Activated CD4-positive, alpha-beta T cell treated with anti-CD3 and anti-CD28 coated beads for 1 hour (primary cell): ENCODE results near the gene C1orf159.

ENCODE experiments used
- DNase-seq: peaks from one replicate; pipeline ENCODE4 v3.0.0-alpha.2; 2020

Gene C1orf159

DNA sequence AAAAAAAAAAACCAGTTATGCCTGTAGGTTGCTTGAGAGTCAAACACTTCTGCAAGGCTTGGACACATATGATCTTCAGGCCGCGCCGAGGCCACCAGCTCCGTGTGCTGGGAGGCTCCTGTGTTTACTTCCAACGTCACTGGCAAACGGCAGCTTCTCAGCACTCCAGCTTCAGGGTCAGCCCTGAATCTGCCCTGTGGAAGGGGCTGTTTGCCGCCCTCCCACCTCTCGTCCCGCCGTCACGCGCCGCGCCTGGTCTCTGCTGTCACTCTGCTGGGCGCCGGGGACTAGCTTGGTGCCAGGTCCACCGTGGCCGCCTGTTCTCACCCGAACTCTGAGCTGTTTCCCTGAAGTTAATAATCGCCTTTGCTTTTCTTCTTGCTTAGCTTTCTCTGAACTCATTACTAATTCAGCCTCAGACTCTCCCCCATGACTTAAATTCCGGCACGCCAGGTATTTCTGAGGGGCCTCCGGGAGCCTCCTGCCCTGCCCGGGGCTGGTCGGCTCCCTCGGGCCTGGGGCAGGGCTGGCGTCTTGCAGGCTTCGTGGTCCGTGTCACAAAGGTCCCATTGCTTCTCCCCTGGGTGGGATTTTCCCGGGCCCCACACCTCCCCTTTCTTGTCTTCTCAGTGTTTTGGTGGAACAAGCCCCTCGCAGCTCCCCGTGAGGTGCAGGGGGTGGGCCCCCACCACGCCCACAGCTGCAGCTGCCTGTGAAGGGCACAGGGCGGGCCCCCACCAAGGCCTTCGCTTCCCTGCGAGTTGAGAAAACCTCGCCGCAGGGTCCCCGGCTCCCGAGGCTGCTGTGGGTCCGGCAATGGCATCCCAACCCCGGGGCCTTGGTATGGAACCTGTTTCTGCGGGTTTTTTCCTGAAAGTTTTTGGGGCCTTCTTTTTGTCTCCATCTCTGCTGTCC lies 14.6 kb upstream of the C1orf159 start:
- DNase-seq, result no peak

DNA sequence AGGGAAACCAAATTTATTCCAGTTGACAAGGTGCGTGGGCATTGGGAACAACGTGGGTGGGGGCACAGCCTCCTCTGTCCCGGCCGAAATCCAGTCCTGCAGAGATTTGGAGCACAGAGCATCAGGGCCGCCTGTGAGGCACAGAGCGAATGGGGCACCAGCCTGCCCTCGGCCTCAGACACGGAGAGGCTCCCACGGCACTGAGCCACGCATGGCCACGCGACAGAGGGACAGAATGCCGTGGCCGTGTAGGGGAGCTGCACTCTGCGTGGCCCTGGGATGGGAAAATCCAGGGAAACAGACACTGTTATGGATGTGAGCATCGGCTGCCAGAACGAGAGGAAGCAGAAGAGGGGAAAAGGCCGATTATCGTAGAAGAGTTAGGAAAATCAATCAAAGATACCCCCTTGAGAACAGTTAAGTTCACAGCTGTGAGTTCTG lies 13.5 kb upstream of the C1orf159 start:
- no peak for DNase-seq

DNA sequence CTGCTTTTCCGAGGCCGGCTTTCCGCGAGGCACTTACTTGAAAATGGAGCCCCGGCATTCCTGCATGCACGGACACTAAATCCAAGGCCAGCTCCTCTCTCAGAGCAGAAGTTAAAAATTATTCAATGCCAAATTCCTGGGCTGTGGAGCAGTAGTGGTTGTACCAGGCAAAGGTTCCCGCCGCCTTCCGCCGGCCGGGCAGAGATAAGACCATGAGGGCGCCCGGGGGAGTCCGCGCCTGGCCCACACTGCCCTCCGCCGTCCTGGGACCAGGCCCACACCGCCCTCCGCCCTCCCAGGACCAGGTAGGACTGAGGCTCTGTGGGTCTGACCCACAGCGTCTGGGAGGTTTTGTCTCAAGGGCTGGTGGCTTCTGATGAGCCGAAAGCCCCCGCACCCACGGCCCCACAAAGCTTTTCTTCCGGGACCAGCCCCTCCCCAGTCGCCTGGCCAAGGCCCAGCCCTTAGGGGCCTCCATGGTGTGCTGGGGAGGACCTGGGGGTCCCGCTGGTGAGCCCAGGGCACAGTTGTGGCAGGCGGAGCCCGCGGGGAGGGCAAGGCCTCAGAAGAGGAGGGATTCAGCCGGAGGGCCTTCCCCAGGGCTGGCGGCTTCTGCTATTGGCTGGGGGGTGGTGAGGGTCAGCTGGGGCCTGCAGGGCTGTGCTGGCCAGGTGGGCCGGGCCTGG lies 12.7 kb upstream of the C1orf159 start:
- DNase-seq, result no peak

DNA sequence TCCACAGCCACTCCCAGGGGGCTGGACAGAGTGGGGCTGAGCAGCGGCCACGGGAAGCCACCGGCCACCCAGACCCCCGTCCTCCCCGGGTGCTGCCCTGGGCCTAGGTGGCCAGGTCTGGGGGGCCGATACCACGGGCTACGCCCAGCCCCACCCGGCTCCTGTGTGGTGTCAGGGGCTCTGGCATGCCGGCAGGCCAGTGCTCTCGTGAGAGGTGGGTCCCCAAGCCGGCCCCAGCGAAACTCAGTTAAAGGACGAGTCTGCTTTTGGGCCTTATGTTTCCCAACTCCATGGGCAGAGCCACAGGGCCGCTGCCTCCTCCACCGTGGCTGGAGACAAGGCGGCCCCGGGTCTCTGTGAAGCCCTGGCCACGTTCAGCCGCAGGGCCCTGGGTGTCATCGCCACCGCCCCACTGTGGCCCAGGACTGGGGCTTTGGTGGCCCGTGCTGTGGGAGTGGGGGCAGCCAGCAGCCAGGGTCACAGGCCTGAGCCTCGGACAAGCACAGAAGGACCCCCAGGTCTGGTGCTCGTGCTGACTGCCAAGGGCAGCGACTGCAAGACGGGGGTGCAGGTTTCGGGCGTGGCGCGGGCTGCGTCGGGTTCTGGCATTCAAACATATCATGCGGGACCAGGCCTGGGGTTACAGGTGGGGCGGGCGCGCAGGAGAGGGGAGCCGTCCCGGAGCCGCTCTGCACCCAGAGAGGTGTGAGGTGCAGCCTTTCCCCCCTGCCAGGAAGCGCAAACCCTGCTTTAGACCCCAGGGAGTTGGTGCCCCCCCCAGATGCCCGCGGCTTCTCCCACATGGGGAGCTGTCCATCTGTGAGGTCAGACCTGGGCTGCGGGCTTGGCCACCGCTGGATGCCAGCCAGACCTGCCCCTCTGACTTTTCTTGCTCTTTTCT lies 11.9 kb upstream of the C1orf159 start:
- DNase-seq, result no peak

DNA sequence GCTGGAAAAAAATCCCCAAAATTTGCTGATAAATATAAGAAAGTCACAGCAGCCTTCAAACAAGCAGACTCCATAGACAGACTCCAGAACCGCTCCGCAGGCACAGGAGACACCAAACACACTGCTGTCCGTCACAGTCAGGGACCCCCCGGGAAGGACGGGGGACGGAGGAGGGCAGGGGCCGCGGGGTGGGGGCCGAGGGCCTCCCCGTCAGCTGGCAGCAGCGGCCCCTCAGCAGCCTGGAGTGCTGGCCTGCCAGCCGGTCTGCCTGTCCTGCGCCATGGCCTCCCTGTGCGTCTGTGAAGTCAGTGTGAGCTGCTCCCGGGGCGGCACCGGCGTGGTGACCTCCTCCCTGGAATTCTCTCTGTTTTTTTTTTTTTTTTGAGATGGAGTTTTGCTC lies 10.1 kb upstream of the C1orf159 start:
- no peak for DNase-seq

DNA sequence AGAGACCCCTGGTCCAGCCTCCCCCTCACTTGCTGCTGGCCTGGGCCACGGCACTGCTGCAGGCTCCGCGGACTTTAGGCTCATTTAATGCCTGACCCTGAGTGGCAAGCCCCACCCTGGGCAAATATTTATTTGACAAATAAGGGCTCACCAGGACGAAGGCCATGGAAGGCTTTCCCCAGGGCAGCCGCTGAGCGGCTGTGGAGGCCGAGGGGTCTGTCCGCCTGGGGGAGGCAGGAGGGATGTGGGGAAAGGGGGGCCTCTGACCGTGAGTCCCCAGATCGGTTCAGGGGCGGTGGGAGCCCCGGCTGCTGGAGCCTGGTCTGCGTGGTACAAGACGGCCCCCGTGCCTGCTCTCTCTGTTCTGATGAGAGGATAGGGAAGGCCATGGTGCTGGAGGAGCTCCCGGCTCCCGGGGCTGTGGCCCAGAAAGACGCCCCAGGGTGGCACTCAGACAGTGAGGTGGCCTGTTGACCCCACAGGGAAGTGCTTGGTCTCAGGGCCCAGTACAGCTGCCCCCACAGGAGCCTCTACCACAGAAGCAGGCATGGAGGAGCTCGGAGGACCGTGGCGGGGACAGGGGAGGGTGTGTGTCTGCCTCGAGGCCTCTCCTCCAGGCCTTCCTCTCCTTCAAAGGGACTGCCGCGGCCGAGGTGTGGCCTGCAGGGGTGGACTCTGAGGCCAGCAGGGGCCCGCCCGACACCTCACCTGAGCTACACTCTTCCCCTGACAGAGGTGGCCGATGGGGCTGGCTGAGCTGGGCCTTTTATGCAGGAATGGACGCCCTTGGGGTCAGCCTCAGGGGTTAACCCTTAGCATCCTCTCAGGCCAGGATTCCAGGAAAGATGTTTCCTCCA lies 9.1 kb upstream of the C1orf159 start:
- DNase-seq, result no peak

DNA sequence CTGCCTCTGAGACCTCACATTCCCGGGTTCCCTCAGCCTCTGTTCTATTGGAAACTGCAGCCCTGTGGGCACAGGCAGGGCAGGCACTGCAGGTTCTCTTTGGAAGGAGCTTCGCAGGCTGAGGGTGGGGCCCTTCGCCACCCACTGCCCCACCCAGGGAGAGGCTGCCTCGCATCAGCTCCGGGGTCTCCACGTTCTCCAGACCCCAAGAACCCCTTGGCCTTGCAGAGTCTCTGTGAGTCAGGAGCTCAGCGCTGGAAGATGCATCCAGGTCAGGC lies 8.6 kb upstream of the C1orf159 start:
- no peak for DNase-seq

DNA sequence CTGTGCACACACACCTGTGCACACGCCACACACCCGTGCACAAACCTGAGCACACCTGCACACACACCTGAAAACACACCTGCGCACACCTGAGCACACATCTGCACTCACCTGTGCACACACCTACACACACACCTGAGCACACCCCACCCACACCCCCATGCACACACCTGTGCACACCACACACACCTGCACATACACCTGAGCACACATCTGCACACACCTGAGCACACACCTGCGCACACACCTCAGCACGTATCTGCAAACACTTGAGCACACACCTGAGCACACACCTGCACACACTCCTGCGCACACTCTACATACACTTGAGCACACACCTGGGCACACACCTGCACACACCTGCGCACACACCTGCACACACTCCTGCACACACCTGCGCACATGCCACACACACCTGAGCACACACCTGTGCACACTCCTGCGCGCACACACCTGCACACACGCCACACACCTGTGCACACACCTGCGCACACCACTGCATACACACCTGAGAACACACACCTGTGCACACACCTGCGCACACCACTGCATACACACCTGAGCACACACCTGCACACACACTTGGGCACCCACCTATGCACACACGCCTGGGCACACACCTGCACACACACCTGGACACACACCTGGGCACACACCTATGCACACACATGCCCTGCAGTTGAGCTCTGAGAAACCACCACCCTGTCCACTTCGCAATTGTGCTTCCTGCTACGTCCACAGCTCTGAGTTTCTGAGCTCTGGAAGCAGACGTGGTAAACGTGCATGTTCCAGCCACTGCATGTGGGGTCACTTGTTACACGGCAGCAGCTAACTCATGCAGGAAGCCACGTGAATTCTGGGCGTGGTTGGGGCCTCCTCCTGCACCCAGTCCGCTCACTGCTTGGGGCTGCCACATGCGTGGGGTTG lies 8.0 kb upstream of the C1orf159 start:
- DNase-seq, result no peak

DNA sequence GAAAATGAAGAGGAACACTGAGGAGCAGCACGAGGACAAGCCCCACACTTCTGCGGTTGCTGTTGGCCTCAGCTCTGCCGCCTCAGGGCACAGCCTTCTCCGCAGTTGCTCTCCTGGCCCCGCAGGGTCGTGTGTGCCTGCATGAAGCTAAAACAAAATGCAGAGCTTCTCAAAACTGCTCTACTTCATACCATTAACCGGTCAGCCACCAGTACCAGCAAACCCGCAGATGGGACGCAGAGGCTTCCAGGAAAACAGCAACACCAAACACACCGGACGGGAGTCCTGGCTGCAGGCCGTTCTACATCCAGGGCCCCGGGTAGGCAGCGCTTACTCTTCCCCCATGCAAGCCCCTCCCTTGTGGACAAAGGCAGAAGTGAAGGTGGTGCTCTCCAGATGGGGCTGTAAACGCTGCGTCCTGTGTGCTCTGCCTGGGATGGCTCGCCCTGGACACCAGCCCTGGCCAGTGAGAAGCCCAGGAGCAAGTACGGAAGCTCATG lies 7.1 kb upstream of the C1orf159 start:
- no peak for DNase-seq

DNA sequence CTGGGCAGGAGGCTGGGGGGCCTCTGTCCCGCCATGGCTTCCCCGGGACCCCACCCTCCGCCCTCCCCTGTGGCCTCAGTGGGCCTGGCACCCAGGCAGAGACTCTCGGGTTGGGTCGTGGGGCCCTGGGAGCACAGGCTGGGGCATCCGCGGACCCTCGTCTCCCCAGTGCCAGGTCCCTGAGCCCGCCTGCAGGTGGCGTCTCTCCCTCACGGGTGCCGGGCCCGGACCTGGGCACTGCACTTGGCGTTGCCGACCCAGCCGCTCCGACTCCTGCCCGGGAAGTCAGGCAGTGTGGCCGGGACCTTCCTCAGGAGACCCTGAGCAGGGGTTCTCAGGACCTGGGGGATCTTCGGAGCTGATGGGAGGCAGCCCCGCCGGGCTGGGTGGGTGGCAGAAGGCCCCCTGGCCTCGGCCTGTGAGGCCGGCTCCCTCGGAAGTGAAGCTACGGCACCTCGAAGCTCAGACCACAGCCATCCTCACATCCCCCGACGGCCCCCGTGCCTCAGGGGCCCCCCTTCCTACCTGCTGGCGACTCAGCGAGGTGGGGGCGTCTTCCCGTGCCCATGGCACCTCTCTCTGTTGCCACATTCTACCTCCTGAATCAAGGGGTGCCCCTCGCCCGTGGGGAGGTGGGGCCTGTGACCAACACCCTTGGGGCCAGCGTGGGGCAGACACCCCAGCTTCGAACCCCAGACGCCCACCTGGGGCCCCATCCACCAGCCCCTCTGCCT lies 6.4 kb upstream of the C1orf159 start:
- peak; percentile 75 for DNase-seq

DNA sequence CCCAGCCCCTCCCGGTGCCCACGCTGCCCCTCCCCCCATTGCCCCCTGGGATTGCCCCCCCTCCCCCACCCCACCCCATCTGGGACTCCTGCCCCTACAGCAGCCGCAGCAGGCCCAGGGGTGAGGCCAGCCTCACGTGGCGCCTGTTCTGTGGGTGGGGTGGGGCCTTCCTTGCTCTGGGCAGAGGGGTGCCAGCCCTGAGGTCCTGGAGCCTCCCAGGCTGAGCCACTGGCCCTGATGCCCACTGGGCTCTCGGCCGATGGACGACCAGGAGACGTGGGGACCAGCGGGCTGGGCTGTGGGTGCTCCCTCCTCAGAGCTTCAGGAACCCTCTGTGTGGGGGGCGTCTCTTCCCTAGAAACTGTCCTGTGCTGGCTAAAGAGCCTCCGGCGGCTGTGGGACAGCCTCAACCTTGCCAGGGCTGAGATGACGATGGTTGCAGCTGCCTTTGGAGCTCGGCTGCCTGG lies 5.8 kb upstream of the C1orf159 start:
- no peak for DNase-seq

DNA sequence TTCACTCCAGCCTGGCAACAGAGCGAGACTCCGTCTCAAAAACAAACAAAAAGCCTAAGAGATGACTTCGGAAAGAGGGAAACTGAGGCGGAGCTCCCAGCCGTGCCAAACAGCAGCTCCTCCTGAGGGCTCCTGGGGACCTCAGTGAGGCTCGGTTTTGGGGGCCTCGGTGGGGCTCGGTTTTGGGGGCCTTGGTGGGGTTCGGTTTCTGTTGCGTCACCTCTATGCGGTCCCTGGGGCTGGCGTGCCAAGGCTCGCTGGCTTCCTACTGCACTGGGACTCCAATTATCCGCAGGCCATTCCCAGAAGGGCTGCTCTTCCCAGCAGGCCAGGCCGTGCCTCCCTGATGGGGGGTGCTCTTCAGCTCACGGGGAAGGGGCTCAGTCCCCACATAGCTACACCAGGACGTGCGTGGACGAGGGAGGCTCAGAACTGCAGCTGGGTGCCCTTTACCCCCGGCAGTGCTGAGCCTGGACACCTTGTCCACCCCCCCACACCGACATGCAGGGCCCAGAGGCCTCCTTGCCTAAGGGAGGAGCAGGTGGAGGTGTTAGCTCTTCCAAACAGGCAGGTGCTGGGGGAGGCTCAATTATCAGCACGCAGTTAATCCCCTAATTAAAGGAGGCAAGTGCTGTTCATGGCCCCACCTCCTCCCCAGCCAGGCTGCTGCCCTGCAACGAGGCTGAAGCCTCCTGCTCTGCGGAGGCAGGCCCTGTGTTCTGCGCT lies 5.1 kb upstream of the C1orf159 start:
- DNase-seq, result no peak

DNA sequence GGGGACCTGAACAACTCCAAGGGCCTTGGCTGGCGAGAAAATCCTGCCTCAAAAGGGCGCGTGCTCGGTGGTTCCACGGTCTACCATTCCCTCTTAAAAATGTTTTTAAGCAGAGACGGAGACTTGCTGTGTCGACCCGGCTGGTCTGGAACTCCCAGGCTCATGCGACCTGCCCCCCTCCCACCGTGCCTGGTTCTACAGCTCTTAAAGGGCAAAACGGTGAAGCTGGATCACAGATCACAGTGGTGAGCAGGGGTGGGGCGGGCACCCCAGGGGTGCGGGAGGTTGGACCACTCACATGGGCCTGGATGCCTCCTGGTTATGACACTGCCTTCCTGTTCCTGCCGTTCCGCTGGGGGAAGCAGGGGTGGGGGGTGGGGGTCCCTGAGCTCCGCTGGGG lies 4.2 kb upstream of the C1orf159 start:
- no peak for DNase-seq

DNA sequence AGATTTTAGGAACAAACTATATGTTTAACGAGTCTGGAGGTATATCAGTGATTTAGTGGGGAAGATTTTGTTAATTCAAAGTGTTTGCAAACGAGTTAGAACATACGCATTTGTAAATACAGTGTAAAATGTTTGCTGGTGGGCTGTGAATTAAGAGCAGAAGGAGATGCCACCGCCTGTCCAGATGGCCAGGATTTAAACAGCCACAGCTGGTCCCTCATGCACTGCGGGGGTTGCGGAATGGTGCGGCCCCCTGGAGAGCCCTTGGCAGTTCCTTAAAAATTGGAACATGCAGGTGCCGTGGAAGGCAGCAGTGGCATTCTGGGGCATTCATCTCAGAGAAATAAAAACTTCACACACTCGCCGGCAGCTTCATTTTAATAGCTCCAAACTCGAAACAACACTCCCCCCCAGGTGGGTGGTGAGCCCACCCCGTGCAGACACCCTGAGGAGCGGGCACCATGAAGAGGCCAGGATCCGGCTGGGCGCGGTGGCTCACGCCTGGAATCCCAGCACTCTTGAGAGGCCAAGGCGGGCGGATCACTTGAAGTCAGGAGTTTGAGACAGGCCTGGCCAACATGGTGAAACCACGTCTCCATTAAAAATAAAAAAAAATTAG lies 3.5 kb upstream of the C1orf159 start:
- no peak for DNase-seq

DNA sequence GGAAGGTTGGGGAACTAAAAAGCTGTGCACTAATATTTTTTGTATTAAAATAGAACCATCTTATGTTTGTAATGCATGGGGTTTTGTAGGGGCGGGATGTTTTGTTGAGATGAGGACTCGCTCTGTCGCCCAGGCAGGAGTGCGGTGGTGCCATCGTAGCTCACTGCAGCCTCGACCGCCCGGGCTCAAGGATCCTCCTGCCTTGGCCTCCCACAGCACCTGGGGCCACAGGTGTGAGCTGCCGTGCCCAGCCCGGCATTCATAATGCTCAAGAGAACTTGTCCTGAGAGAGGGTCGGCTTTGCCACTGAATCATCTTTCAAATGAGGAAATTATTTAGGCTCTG lies 3.0 kb upstream of the C1orf159 start:
- no peak for DNase-seq

DNA sequence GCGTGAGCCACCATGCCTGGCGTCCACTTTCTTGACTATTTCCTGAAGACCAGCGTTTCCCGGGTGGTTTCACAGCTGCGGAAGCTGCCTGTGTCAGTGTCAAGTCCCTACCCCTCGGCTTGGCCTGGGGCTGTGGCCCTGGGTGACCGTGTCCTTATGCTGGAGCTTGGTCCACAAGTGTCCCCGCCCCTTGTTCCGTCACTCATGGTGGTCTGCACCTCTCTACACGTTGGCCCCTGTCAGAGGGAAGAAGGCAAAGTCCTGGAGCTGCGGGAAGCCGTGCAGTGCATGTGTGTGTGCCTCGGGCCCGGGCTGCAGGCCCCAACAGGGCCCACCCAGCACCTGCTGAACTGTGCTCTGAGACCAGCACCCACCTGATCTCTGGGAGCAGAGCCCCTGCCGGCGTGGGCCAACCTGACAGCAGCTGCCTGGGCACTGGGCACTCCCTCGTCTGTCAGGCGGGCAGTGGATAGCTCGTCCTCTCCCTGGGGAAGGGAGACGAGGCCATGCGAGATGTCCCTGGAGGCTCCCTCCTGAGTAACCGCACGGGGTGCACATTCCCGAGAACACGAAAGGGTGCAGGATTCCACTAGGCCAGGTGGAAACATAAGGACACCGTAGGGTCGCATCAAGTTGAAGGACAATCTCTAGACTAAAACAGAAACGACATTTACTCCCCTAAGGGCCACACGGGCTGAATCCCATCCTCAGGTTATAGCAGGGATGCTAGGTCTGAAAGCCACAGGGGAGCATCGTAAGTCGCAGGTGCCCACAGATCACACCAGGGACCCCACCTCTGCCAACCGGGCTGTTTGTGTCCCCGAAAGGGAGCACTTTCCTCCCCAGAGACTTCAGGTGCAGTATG lies 2.4 kb upstream of the C1orf159 start:
- DNase-seq, result no peak

DNA sequence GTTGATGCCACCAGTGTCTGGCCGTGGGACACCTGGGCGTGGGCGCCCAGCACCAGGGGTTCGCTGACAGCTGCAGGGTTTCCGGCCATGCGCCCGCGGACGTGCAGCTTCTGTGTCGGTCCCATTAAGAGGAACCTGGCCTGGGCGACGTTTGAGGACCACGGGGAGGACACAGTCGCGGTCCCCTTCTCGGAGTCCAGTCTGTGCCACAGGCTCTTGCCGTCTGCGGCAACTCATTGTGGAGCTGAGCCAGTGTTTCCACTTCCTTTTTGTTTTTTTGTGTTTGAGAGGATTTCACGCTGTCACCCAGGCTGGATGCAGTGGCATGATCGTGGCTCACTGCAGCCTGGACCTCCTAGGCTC lies 1.6 kb upstream of the C1orf159 start:
- no peak for DNase-seq
